GM10266 (cell line): Measurements from ENCODE around the gene LRRC59.
"Not testable (repeated sequence)": the region's sequence is repeated elsewhere in the genome, so short reads cannot be mapped to it uniquely, and the experiment has no call there.

ENCODE experiments used
- DNase-seq: peaks from one replicate; pipeline ENCODE4 v3.0.0; 2012; ENCODE audit errors: extremely low spot score
- CTCF ChIP-seq: IDR thresholded peaks from 2 replicates; pipeline ENCODE4 v1.5.1; 2012; ENCODE audit warnings: mild to moderate bottlenecking, low read depth; ENCODE audit not compliant: control insufficient read depth, insufficient read depth; ENCODE audit errors: missing control alignments

Gene LRRC59

GRCh38 chr17:50439008-50439407, 41.7 kb upstream of the LRRC59 start:
- no peak for TF ChIP-seq CTCF
- DNase-seq: no peak

DNA sequence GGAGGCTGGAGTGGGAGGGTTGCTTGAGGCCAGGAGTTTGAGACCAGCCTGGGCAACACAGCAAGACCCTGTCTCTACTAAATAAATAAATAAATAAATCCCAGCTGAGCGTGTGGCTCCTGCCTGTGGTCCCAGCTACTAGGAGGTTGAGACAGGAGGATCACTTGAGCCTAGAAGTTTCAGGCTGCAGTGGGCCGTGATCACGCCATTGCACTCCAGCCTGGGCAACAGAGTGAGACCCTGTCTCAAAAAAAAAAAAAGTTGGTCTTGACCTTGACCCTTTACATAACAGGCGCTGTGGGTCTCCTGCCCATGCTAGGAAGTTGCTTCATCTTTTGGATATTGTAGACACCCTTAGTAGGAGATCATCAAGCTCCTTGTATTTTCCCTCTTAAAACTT, 40.1 kb upstream of the LRRC59 start:
- no peak for TF ChIP-seq CTCF
- no peak for DNase-seq

- TF ChIP-seq CTCF: no peak
- DNase-seq: no peak
Measured at GRCh38 chr17:50432125-50432762, 34.9 kb upstream of the LRRC59 start.

GRCh38 chr17:50430821-50431618, 33.7 kb upstream of the LRRC59 start:
- TF ChIP-seq CTCF: no peak
- no peak for DNase-seq

DNA sequence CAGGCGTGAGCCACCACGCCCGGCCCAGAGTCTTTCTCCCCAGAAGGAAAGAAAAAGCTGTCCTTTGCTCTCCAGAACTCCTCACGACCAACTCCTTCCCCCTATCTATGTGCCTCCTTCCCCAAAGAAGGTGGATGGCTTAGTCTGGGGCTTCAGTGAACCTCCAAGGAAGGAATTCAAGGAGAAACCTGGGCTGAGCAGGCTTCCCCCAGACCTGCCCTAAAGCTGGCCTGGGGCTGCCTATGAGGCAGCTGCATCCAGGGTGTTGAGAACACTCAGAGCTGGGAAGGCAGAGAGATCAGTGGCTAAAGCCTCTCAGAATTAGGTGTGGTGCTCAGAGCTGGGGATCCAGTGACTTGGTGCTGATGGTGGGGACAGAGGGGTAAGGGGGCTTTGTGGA, 32.5 kb upstream of the LRRC59 start:
- no peak for DNase-seq
- TF ChIP-seq CTCF: no peak

GRCh38 chr17:50428831-50429424, 31.6 kb upstream of the LRRC59 start:
- DNase-seq: no peak
- TF ChIP-seq CTCF: no peak

GRCh38 chr17:50428126-50428525, 30.8 kb upstream of the LRRC59 start:
- not testable (repeated sequence) for DNase-seq
